Coronary artery (tissue), 2 donors: Measurements from ENCODE around the gene NPTXR.
A peak's percentile ranks its signal among the peaks of the same experiment; 100 is the strongest.

ENCODE experiments used
- DNase-seq: peaks from one replicate; pipeline ENCODE4 v3.0.0-alpha.2; 2017; ENCODE audit warnings: low spot score
- H3K27ac ChIP-seq, 2 donors: fragments of 200-600 bp; sonication (generic); one replicate each; pipeline ENCODE4 v1.5.1; 2016 to 2019
- H3K4me3 ChIP-seq: fragments of 200-600 bp; sonication (generic); 2 replicates; pipeline ENCODE4 v1.5.1; 2016; ENCODE audit warnings: mild to moderate bottlenecking, moderate library complexity
- CTCF ChIP-seq: fragments of 200-600 bp; sonication (generic); IDR thresholded peaks from one replicate; pipeline ENCODE4 v1.5.1; 2019; ENCODE audit warnings: antibody characterized with exemption

NPTXR gene

DNA sequence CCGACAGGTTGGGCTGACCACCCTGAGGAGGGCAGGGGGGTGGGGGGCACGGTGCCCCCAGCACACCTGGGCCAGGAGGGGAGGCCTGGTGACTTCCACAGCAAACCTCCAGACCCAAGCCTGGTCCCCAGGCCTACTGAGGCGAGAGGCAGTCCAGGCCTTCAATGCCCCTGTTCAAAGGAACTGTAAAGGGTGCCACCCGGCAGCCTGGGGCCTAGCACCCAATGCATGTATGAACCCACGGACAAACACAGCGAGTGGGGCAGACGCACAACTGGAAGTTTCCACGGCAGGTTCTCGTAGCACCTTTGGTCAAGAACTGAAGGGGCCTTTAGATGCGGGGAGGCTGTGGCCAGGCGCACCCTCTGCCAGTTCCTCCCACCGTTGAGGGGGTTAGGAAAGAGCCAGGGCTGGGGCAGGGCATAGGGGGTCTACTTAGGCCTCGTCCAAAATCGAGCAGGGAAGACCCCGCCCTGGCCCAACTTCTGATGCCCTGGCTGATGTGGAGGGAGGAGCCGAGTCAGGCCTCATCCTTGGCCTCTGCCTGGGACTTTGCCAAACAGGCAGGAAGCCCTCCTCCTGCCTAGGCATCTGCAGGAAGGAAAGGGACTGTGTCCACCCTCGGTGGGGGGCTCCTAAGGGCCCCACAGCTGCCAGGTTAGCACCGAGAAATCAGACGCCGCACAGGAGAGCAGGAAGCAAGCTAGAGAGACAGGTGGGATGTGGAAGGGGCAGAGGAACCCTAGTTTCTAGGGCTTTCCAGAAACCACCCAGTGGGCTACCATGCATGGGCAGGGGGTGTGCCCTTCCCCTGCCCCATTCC is 21.6 kb upstream of the NPTXR start:
- peak; percentile 68 for DNase-seq
- Histone ChIP-seq H3K4me3 (peak overlapping the region; percentile 52), H3K27ac (peak overlapping the region; percentile 49 to 71)
- no peak for TF ChIP-seq CTCF

- Histone ChIP-seq H3K4me3 (peak overlapping the region; percentile 52), H3K27ac (peak overlapping the region; percentile 49 to 71)
- DNase-seq, result peak; percentile 76
- TF ChIP-seq CTCF, result no peak
These were observed 20.7 kb upstream of the NPTXR start for GRCh38 chr22:38864361-38865191.

DNA sequence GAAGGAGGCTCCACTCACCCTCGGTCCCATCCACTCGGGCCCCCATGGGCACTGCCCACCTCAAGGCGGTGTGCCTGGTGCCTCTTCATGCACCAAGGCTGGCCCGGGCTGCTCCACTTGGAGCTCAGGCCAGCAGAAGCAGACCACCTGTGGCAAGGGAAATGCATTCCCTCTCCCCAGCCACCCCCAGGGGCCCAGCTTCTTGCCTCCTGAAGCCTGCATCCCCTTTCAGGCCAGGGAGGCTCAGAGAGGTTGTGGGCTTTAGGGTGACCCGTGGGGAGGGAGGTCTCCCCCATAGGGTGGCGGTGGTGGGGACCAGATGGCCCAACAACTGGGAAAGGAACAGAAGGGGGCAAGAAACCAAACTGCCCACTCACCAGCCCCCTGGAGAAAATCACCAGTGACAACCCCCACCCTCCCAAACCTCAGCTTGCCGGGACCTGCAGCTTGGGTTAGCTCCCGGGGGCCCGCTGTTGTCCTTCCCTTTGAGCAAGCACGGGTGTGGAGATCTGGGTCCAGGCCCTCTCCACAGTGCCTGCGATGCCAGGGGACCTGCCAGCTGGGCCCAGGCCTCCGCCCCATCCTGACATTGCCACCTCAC is 19.8 kb upstream of the NPTXR start:
- Histone ChIP-seq H3K27ac (peak overlapping the region in 1 of 2 donors; percentile 45), H3K4me3 (no peak overlapping the region)
- DNase-seq, result peak; percentile 66
- TF ChIP-seq CTCF, result no peak

GRCh38 chr22:38862375-38863329 is 18.8 kb upstream of the NPTXR start:
- no peak for DNase-seq
- peak overlapping the region in 1 of 2 donors; percentile 45 for H3K27ac ChIP-seq
- H3K4me3 ChIP-seq, result no peak overlapping the region
- TF ChIP-seq CTCF, result no peak

DNA sequence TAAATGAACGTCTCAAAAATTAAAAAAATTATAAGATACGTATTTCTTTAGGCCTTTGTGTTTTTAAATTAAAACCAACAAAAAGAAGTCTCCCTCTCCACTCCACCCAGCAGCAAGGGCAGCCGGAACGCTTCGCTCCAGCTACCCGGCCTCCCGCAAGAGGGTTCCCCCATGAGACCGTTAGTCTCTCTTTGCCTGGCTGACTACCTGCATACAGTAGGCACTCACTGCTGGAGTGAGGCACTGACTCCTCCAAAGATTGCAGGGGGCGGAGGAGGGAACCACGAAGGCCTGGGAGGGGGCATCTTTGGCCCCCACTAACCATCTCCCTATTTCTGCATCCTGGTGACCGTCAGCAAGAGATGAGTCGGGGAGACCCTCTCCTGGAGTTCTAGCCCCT is 18.1 kb upstream of the NPTXR start:
- no peak for TF ChIP-seq CTCF
- peak overlapping the region in 1 of 2 donors; percentile 22 for H3K27ac ChIP-seq
- no peak overlapping the region for H3K4me3 ChIP-seq
- no peak for DNase-seq

DNA sequence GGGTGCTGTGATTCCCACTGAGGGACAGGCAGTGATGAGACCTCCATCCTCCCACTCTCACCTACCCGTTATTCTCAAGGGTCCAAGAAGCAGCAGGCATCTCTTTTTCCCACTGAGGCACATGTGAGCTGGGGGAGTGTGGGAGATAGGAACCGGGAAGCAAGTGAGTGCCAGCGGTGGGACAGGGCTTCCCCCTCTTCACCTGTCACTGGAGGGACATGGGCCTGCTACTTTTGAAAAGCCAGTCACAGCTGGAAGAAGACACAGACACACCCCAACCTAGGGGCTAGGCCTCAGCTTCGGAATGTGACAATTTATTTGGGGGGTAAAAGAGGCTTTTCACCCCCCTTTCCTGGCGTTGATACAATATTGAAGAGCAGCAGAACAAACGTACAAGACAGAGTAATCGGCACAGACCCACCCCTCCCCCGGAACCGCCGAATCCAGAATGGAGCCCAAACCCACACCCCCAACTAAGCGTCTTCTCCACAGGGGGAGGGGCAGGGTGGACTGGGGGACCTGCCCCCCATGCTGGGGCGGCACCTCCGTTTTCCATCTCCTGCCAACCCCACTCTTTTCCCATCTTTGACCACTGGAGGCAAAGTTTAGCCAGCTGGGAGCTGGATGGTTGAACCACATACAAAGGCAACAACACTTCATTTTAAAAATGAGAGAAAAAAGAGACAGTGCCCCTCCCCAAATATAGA is 17.5 kb upstream of the NPTXR start:
- DNase-seq, result no peak
- H3K27ac ChIP-seq, result no peak overlapping the region
- H3K4me3 ChIP-seq, result no peak overlapping the region
- TF ChIP-seq CTCF, result no peak
